ENCODE data around the gene ETDB.

DNA sequence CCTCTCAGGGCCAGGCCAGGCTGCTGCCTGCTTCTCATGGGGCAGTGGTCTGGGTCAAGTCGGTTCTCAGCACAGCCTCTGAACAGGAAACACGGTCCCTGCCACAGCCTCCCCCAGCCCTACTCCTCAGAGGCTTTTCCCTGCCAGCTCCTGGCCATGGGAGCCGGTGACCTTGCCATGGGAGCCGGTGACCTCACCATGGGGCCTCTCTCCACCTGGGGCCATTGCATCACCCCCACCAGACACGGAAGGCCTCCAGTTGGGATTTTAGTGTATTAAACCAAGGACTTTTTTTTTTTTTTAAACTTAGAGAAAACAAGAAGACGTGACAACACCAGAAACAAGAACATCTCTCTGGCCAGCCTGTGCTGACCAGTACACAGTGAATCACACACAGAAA is 25.6 kb downstream of the ETDB start:
- TF ChIP-seq EZH2 (optimal IDR thresholded peaks at IDR 0.05; ENCODE audit: low read depth, low read length), result no peak
- TF ChIP-seq, protein P1, sequence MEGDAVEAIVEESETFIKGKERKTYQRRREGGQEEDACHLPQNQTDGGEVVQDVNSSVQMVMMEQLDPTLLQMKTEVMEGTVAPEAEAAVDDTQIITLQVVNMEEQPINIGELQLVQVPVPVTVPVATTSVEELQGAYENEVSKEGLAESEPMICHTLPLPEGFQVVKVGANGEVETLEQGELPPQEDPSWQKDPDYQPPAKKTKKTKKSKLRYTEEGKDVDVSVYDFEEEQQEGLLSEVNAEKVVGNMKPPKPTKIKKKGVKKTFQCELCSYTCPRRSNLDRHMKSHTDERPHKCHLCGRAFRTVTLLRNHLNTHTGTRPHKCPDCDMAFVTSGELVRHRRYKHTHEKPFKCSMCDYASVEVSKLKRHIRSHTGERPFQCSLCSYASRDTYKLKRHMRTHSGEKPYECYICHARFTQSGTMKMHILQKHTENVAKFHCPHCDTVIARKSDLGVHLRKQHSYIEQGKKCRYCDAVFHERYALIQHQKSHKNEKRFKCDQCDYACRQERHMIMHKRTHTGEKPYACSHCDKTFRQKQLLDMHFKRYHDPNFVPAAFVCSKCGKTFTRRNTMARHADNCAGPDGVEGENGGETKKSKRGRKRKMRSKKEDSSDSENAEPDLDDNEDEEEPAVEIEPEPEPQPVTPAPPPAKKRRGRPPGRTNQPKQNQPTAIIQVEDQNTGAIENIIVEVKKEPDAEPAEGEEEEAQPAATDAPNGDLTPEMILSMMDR (IDR thresholded peaks at IDR 0.05; ENCODE audit: low read length), result no peak
- no peak for TF ChIP-seq EZH2phosphoT487 (IDR thresholded peaks at IDR 0.05; ENCODE audit: low read length)
